OCI-LY7 (cell line): ENCODE measurements around the gene LRRC75A. TPM values are rescaled to one million over a fixed set of nuclear protein-coding genes. Genes with fewer than 3 reads are reported as not detected.
"Not testable (repeated sequence)": the region's sequence is repeated elsewhere in the genome, so short reads cannot be mapped to it uniquely, and the experiment has no call there.

Experiments used
- BruUV-seq: library from RNA; stranded (reverse); fragments of 400-500 nt; replicated peaks from 2 replicates; lab custom pipeline; 2021; lab: Mats Ljungman, UMichigan
- CTCF ChIA-PET: fragments of 300-600 bp; sonication (Branson Sonifier 250); formaldehyde crosslinking; loops from one replicate; lab custom pipeline; 2022; ENCODE audit warnings: antibody characterized with exemption; ENCODE audit not compliant: unreplicated experiment; lab: Charles Lee
- POLR2A ChIA-PET: fragments of 300-600 bp; sonication (Branson Sonifier 250); formaldehyde crosslinking; loops from one replicate; lab custom pipeline; 2022; ENCODE audit warnings: antibody characterized with exemption; lab: Charles Lee
- DNase-seq: peaks from one replicate; pipeline ENCODE4 v3.0.0-alpha.2; 2015; ENCODE audit warnings: low spot score
- H2AFZ ChIP-seq: fragments of 200-600 bp; sonication (generic), shearing (Covaris generic); 2 replicates; pipeline ENCODE4 v1.6.1; 2014; ENCODE audit warnings: mild to moderate bottlenecking, antibody characterized with exemption, low read length, moderate library complexity
- H3K27ac ChIP-seq: fragments of 200-600 bp; sonication (generic); 2 replicates; pipeline ENCODE4 v1.5.1; 2014; ENCODE audit warnings: mixed run types, low read depth, mild to moderate bottlenecking, moderate library complexity, low read length, inconsistent platforms; ENCODE audit not compliant: poor library complexity, severe bottlenecking
- H3K36me3 ChIP-seq: fragments of 200-600 bp; sonication (generic); 2 replicates; pipeline ENCODE4 v1.6.1; 2014; ENCODE audit warnings: mild to moderate bottlenecking, antibody characterized with exemption, low read length, moderate library complexity, mixed read lengths; ENCODE audit not compliant: insufficient read depth
- H3K4me1 ChIP-seq: fragments of 200-600 bp; sonication (generic); 2 replicates; pipeline ENCODE4 v1.5.1; 2014; ENCODE audit warnings: mild to moderate bottlenecking, low read length; ENCODE audit not compliant: insufficient read depth, poor library complexity, severe bottlenecking
- H3K4me2 ChIP-seq: fragments of 200-600 bp; sonication (generic); 2 replicates; pipeline ENCODE4 v1.6.1; 2014; ENCODE audit warnings: mild to moderate bottlenecking, low read length
- H3K4me3 ChIP-seq: fragments of 200-600 bp; sonication (generic); 2 replicates; pipeline ENCODE4 v1.5.1; 2014; ENCODE audit warnings: mild to moderate bottlenecking, low read depth, low read length; ENCODE audit not compliant: poor library complexity, severe bottlenecking
- H3K79me2 ChIP-seq: fragments of 200-600 bp; sonication (generic); 2 replicates; pipeline ENCODE4 v1.6.1; 2016; ENCODE audit warnings: low read depth, mild to moderate bottlenecking, low read length, moderate library complexity, mixed read lengths; ENCODE audit not compliant: insufficient read depth
- H3K9me2 ChIP-seq: fragments of 200-600 bp; sonication (generic); 2 replicates; pipeline ENCODE4 v1.6.1; 2016; ENCODE audit warnings: mild to moderate bottlenecking, low read length, mixed read lengths; ENCODE audit not compliant: insufficient read depth
- H3K9me3 ChIP-seq: fragments of 200-600 bp; sonication (generic); 2 replicates; pipeline ENCODE4 v1.6.1; 2014; ENCODE audit warnings: mild to moderate bottlenecking, mixed run types, low read length, mixed read lengths
- H4K20me1 ChIP-seq: fragments of 200-600 bp; sonication (generic); 2 replicates; pipeline ENCODE4 v1.6.1; 2014; ENCODE audit warnings: mild to moderate bottlenecking, antibody characterized with exemption, low read length, moderate library complexity, mixed read lengths; ENCODE audit not compliant: insufficient read depth
- EZH2phosphoT487 ChIP-seq: fragments of 200-600 bp; sonication (generic); IDR thresholded peaks from 2 replicates; pipeline ENCODE4 v1.6.1; 2018; ENCODE audit warnings: low read depth, borderline replicate concordance, mild to moderate bottlenecking, mixed run types, antibody characterized with exemption, low read length, moderate library complexity, mixed read lengths
- intact Hi-C: fragments of 100-400 bp; cut with micrococcal nuclease; formaldehyde crosslinking; loops from one replicate; pipeline ENCODE4 v1.10.0; 2022; ENCODE audit not compliant: unreplicated experiment
- total RNA-seq, 2 experiments: library from RNA; depleted of rRNA in 1 of 2; stranded (reverse); fragments of >200 nt in 1 of 2; shearing (Covaris generic) in 1 of 2; gene quantifications; 2 replicates each; pipeline ENCODE4 v1.2.3, GENCODE V29; 2014 to 2022
- TF ChIP-seq, protein P1 (sequence below): fragments of 200-600 bp; sonication (generic); conservative IDR thresholded peaks from 2 replicates; pipeline ENCODE4 v1.5.1; 2014; ENCODE audit warnings: mild to moderate bottlenecking, antibody characterized with exemption, low read length, moderate library complexity, mixed read lengths

The LRRC75A gene
- total RNA-seq, 2 experiments from 2014 or later: not detected

DNA sequence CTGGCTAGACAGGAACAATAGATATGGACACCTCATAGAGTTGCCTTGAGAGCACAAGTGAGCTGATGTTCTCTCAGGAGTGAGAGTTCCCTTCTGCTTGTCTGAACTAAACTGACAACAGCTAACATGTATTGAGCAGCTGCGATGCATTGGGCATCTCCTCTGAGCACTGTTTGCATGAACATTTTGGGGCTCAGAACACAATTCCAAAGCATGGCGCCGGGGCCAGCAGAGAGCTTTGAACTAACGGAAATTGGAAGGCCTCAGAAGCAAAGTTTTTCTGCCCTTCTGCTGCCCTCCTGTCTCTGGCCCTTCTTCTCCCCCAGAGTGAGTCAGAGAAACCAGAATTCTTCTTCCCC is 38.5 kb downstream of the LRRC75A start:
- Histone ChIP-seq H4K20me1 (no peaks in the 10 kb centered on the region), H3K27ac (no peak overlapping the region), H3K4me3 (no peak overlapping the region), H3K4me2 (no peak overlapping the region), H3K4me1 (no peaks in the 10 kb centered on the region), H3K9me2 (no peaks in the 10 kb centered on the region), H2AFZ (no peak overlapping the region), H3K36me3 (peaks cover 39% of the 10 kb centered on the region), H3K79me2 (no peaks in the 10 kb centered on the region), H3K9me3 (no peaks in the 10 kb centered on the region)
- DNase-seq: no peak
- BruUV-seq: no TSS peak
- TF ChIP-seq, protein P1, sequence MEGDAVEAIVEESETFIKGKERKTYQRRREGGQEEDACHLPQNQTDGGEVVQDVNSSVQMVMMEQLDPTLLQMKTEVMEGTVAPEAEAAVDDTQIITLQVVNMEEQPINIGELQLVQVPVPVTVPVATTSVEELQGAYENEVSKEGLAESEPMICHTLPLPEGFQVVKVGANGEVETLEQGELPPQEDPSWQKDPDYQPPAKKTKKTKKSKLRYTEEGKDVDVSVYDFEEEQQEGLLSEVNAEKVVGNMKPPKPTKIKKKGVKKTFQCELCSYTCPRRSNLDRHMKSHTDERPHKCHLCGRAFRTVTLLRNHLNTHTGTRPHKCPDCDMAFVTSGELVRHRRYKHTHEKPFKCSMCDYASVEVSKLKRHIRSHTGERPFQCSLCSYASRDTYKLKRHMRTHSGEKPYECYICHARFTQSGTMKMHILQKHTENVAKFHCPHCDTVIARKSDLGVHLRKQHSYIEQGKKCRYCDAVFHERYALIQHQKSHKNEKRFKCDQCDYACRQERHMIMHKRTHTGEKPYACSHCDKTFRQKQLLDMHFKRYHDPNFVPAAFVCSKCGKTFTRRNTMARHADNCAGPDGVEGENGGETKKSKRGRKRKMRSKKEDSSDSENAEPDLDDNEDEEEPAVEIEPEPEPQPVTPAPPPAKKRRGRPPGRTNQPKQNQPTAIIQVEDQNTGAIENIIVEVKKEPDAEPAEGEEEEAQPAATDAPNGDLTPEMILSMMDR: no peak; the same call in 1 of the 2 replicates
- no peak for TF ChIP-seq EZH2phosphoT487
- ChIA-PET CTCF (interaction anchor here (0.5 to 1.4 kb wide), 4 partner anchors 12 to 587 kb away, joined by 3 to 6 read pairs (median 5); no protein-coding TSS in a partner anchor), POLR2A (no interaction called here)
- intact Hi-C loops: loop anchor here (1.0 kb wide), 1 partner anchor 68 kb away; no protein-coding TSS in a partner anchor

DNA sequence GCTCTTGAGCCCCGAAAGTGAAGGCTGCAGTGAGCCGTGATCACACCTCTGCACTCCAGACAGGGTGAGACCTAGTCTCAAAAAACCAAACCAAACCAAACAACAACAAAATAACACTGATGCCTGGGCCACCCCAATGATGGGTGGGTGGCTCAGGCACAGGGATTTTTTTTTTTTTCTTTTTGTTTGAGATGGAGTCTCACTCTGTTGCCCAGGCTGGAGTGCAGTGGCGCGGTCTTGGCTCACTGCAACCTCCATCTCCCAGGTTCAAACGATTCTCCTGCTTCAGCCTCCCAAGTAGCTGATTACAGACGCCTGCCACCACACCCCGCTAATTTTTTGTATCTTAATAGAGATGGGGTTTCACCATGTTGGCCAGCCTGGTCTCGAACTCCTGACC is 39.7 kb downstream of the LRRC75A start:
- intact Hi-C loops, BruUV-seq: not testable (repeated sequence)

DNA sequence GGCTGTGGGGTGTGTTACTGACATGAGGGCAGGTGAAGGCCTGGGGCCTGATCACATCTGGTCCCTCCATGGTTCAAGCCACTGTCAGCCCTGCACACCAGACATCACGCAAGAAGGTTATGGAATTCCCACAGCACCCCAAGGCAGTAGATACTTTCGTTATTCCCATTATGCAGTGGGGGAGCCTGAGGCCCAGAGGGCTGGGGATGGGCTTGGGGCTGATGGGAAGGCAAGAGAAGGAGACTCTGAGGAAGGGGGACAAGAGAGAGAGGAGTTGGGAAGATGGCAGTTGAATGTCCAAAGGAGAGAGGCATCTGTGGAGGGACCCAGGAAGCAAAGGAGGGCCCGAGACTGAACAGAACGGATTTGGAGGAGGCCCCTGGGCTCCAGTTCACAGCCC is 42.0 kb downstream of the LRRC75A start:
- TF ChIP-seq, protein P1: no peak
- no peak for TF ChIP-seq EZH2phosphoT487
- H2AFZ ChIP-seq: no peak overlapping the region

More for the DNA sequence above, 39.7 kb downstream of the LRRC75A start:
- peaks cover 49% of the 10 kb centered on the region for H3K36me3 ChIP-seq
- H3K79me2 ChIP-seq, H3K9me3 ChIP-seq, H3K4me2 ChIP-seq, CTCF ChIA-PET, H4K20me1 ChIP-seq, H3K4me3 ChIP-seq, H3K4me1 ChIP-seq, H3K9me2 ChIP-seq, DNase-seq, H3K27ac ChIP-seq, H2AFZ ChIP-seq: not testable (repeated sequence)
- POLR2A ChIA-PET: interaction anchor here (0.5 to 1.0 kb wide), 2 partner anchors 22 to 63 kb away, joined by 3 to 4 read pairs; no protein-coding TSS in a partner anchor

More for the DNA sequence above, 42.0 kb downstream of the LRRC75A start:
- H3K9me3 ChIP-seq: no peaks in the 10 kb centered on the region
- H3K27ac ChIP-seq: no peak overlapping the region
- intact Hi-C loops: no loop called here
- H3K36me3 ChIP-seq: peaks cover 67% of the 10 kb centered on the region
- no peak overlapping the region for H3K4me2 ChIP-seq
- ChIA-PET CTCF (no interaction called here), POLR2A (interaction anchor here (1.7 kb wide), 1 partner anchor 11 kb away, joined by 5 read pairs; no protein-coding TSS in a partner anchor)
- DNase-seq: no peak
- no peaks in the 10 kb centered on the region for H4K20me1 ChIP-seq
- no peak overlapping the region for H3K4me3 ChIP-seq
- no peaks in the 10 kb centered on the region for H3K79me2 ChIP-seq
- no TSS peak for BruUV-seq
- H3K9me2 ChIP-seq: no peaks in the 10 kb centered on the region
- no peaks in the 10 kb centered on the region for H3K4me1 ChIP-seq
